ENCODE results near the gene LRRC58. TPM values are rescaled to one million over a fixed set of nuclear protein-coding genes. Genes with fewer than 3 reads are reported as not detected.

The LRRC58 gene
- polyA plus RNA-seq, 2 of the 4 experiments (the other 2 are of a cell fraction), result 14.8 to 29.9 TPM

DNA sequence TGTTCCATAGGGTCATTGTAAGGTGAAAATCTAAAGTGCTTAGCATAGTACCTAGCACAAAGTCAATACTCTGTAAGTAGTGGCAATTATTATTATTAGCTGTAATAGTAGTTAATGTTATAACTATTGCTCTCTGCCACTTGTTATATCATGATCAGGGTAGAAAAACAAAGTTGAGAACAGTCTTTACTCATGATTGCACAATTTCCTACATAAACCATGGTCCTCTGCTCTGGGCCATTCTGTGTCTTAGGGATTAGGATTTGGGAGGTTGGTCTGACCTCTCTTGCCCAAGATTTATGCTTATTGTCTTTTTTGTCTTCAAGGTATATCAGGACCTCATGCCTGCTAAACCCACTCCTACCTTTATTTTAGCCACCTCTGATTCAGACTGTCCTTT is 4.3 kb upstream of the LRRC58 start:
- FAIRE-seq (no peak), ATAC-seq (no peak), DNase-seq (ENCODE audit: low read depth in 1 of 2, low spot score in 1 of 2) (no peak)
- Histone ChIP-seq H3K4me2 (no peak overlapping the region), H3K27ac (no peak overlapping the region), H3K4me1 (peaks cover 10% of the 10 kb centered on the region; the same call in 2 of the 3 replicates), H3K9me3 (no peaks in the 10 kb centered on the region), H3K4me3 (no peak overlapping the region)
- TF ChIP-seq POLR2AphosphoS2 (conservative IDR thresholded peaks at IDR 0.05; ENCODE audit: low read length) (no peak), CEBPB (IDR thresholded peaks at IDR 0.05) (peak; percentile 35 to 55; a peak in 2 of 4 replicates)
- ChIA-PET CTCF (interaction anchor here (0.9 kb wide), 1 partner anchor 110 kb away, joined by 3 read pairs; no protein-coding TSS in a partner anchor), POLR2A (no interaction called here)

DNA sequence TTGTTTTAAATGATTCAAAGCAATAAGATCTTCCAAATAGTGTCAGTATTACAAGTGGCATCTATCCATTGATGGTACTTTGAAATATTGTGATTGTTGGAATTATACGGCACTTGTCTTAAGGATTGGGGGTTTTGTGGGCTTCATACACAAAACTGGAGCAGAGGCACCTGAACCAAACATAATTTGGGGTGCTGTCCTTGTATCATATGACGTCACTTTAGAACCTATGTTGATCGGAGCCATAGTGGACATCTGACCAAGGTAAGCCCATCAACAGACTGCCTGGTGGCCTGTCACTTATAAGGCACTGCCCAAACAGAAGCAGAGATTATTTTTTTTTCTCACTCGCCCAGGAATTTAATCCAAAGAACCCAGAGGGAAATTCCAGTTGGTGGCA is 2.9 kb upstream of the LRRC58 start:
- Histone ChIP-seq H3K4me1 (peaks cover 16% of the 10 kb centered on the region; the same call in 2 of the 3 replicates), H3K4me2 (no peak overlapping the region), H3K9me3 (no peaks in the 10 kb centered on the region), H3K27ac (no peak overlapping the region), H3K4me3 (no peak overlapping the region)
- ATAC-seq (no peak), DNase-seq (ENCODE audit: low read depth in 1 of 2, low spot score in 1 of 2) (no peak), FAIRE-seq (no peak)
- CTCF ChIA-PET, result no interaction called here
- 78% methylated on average over 4 of the region's 4 CpGs for WGBS (ENCODE audit: missing lambda C conversion rate)
- TF ChIP-seq NR3C1 (IDR thresholded peaks at IDR 0.05) (no peak), EP300 (IDR thresholded peaks at IDR 0.05) (no peak), EHMT2 (IDR thresholded peaks at IDR 0.05; ENCODE audit: low read depth) (no peak)
- TF ChIP-seq, protein P1, sequence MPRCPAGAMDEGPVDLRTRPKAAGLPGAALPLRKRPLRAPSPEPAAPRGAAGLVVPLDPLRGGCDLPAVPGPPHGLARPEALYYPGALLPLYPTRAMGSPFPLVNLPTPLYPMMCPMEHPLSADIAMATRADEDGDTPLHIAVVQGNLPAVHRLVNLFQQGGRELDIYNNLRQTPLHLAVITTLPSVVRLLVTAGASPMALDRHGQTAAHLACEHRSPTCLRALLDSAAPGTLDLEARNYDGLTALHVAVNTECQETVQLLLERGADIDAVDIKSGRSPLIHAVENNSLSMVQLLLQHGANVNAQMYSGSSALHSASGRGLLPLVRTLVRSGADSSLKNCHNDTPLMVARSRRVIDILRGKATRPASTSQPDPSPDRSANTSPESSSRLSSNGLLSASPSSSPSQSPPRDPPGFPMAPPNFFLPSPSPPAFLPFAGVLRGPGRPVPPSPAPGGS (IDR thresholded peaks at IDR 0.05), result no peak
- POLR2A ChIA-PET, result no interaction called here

DNA sequence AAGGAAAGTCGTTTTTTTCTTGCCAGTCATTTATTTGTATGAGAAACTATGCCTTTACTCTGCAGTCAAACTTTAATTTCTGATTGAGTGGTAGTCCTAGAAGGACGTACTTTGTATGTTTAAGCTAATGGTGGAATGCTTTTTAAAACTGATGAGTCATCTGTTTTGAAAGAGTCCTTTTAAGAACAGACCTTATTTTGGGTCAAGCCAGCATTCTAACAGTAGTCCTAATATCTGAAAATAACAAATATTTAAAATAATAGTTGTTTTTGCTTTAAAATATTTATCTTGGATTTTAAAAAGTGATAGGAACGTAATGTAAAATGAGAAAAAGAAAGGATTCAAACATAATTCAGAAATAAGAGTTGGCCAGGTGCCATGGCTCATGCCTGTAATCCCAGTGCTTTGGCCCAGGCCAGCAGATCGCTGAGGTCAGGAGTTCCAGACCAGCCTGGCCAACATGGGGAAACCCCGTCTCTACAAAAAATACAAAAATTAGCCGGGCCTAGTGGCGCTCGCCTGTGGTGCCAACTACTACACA is 1.3 kb upstream of the LRRC58 start:
- ChIA-PET CTCF (interaction anchor here (0.7 to 1.7 kb wide), 3 partner anchors 10 to 211 kb away, joined by 3 to 5 read pairs (median 3); no protein-coding TSS in a partner anchor), POLR2A (interaction anchor here (2.9 to 3.4 kb wide), 2 partner anchors 67 to 256 kb away, joined by 23 to 35 read pairs; partner anchors contain the start of gene GSK3B)
- Histone ChIP-seq H3K4me3 (peak overlapping the region; percentile 70; the same call in 2 of the 3 replicates), H3K9me3 (no peaks in the 10 kb centered on the region), H3K4me2 (peak overlapping the region; percentile 94), H3K4me1 (peaks cover 29% of the 10 kb centered on the region; the same call in 2 of the 3 replicates), H3K27ac (peak overlapping the region; percentile 71 to 91; a peak in 5 of 6 replicates)
- peak; percentile 33 to 40 for DNase-seq (ENCODE audit: low read depth in 1 of 2, low spot score in 1 of 2)
- 54% methylated on average over 8 of the region's 8 CpGs for WGBS (ENCODE audit: missing lambda C conversion rate)
- no peak for FAIRE-seq
- ATAC-seq, result no peak
- no peak for TF ChIP-seq FOXS1 (CRISPR knock-in tag; IDR thresholded peaks at IDR 0.05)
- 0 out of 2 replicates have a peak, but pooled peaks have one; percentile 11 for TF ChIP-seq FOSL2 (IDR thresholded peaks at IDR 0.05)
- TF ChIP-seq FOSL2 (CRISPR knock-in tag; IDR thresholded peaks at IDR 0.05), result peak; percentile 80
- TF ChIP-seq NFE2L2 (conservative IDR thresholded peaks at IDR 0.05; ENCODE audit: low read length), result peak; percentile 75
- 0 out of 2 replicates have a peak, but pooled peaks have one; percentile 43 for TF ChIP-seq HOXA7 (CRISPR knock-in tag; IDR thresholded peaks at IDR 0.05)
- peak; percentile 99 for TF ChIP-seq MAFK (IDR thresholded peaks at IDR 0.05; ENCODE audit: partially characterized antibody)

DNA sequence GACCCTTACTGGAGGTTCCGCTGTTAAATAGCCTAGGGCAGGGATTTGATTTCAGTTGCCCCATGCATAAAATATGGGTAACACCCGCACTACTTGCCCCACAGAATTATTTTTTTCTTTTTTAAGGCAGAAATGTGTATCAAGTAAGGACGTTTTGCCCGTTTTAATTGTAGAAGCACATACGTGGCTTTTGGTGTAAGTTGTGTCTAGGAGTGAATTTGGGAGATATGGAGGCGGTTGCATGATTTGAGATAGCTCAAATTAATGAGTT is 636 bp upstream of the LRRC58 start:
- Histone ChIP-seq H3K4me3 (peak overlapping the region; percentile 70), H3K27ac (peak overlapping the region; percentile 91 to 95), H3K4me2 (peak overlapping the region; percentile 94), H3K4me1 (peaks cover 36% of the 10 kb centered on the region), H3K9me3 (no peaks in the 10 kb centered on the region)
- TF ChIP-seq MAFK (IDR thresholded peaks at IDR 0.05; ENCODE audit: partially characterized antibody), result no peak
- TF ChIP-seq, protein P2, sequence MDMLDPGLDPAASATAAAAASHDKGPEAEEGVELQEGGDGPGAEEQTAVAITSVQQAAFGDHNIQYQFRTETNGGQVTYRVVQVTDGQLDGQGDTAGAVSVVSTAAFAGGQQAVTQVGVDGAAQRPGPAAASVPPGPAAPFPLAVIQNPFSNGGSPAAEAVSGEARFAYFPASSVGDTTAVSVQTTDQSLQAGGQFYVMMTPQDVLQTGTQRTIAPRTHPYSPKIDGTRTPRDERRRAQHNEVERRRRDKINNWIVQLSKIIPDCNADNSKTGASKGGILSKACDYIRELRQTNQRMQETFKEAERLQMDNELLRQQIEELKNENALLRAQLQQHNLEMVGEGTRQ (IDR thresholded peaks at IDR 0.05), result no peak
- TF ChIP-seq FOSB (CRISPR knock-in tag; IDR thresholded peaks at IDR 0.05), result no peak
- TF ChIP-seq ZNF302 (CRISPR knock-in tag; IDR thresholded peaks at IDR 0.05), result no peak
- TF ChIP-seq, protein P1 (IDR thresholded peaks at IDR 0.05), result no peak
- no peak for TF ChIP-seq RNF2 (IDR thresholded peaks at IDR 0.05; ENCODE audit: borderline replicate concordance, low read depth)
- TF ChIP-seq NR3C1 (IDR thresholded peaks at IDR 0.05), result no peak
- TF ChIP-seq TFCP2L1 (CRISPR knock-in tag; IDR thresholded peaks at IDR 0.05), result no peak
- no peak for TF ChIP-seq EHMT2 (IDR thresholded peaks at IDR 0.05; ENCODE audit: low read depth)
- TF ChIP-seq, protein P3, sequence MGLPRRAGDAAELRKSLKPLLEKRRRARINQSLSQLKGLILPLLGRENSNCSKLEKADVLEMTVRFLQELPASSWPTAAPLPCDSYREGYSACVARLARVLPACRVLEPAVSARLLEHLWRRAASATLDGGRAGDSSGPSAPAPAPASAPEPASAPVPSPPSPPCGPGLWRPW (IDR thresholded peaks at IDR 0.05), result no peak
- no peak for TF ChIP-seq ESRRA (IDR thresholded peaks at IDR 0.05; ENCODE audit: borderline replicate concordance, low read length)
- TF ChIP-seq HOXA7 (CRISPR knock-in tag; IDR thresholded peaks at IDR 0.05), result no peak
- no peak for TF ChIP-seq ZSCAN20 (CRISPR knock-in tag; IDR thresholded peaks at IDR 0.05)
- TF ChIP-seq ZC3H11A (IDR thresholded peaks at IDR 0.05), result no peak
- TF ChIP-seq HOXB13 (CRISPR knock-in tag; IDR thresholded peaks at IDR 0.05; ENCODE audit: low read depth), result no peak
- no peak for TF ChIP-seq RAD21 (conservative IDR thresholded peaks at IDR 0.05 in 1 of 2, IDR thresholded peaks at IDR 0.05 in 1 of 2)
- TF ChIP-seq KDM5A (IDR thresholded peaks at IDR 0.05), result no peak
- TF ChIP-seq, protein P4, sequence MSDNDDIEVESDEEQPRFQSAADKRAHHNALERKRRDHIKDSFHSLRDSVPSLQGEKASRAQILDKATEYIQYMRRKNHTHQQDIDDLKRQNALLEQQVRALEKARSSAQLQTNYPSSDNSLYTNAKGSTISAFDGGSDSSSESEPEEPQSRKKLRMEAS (IDR thresholded peaks at IDR 0.05), result no peak
- no peak for FAIRE-seq
- CTCF ChIA-PET, result interaction anchor here (0.7 to 1.9 kb wide), 6 partner anchors 9 to 881 kb away, joined by 3 to 9 read pairs (median 5); no protein-coding TSS in a partner anchor
- WGBS (ENCODE audit: missing lambda C conversion rate), result 2% methylated on average over 6 of the region's 6 CpGs
- ATAC-seq, result no peak; a peak in 1 of 6 replicates
- DNase-seq (ENCODE audit: low read depth in 1 of 2, low spot score in 1 of 2), result no peak
- POLR2A ChIA-PET, result interaction anchor here (0.7 to 3.4 kb wide), 8 partner anchors 21 to 686 kb away, joined by 3 to 35 read pairs (median 4); partner anchors contain the start of gene GSK3B

Measured in A549 (cell line).